Esophagus (tissue), 2 donors: ENCODE data around the gene JAK1. TPM values are rescaled to one million over a fixed set of nuclear protein-coding genes. Genes with fewer than 3 reads are reported as not detected.

Experiments used
- H3K27ac ChIP-seq, 2 donors: one replicate each; pipeline ENCODE4 v1.5.1; 2013; ENCODE audit warnings: low read depth in 2 of 2, mild to moderate bottlenecking in 2 of 2, inconsistent platforms in 1 of 2, low read length in 1 of 2, moderate library complexity in 1 of 2
- H3K27me3 ChIP-seq, 2 donors: one replicate each; pipeline ENCODE4 v1.6.1; 2013; ENCODE audit warnings: low read length in 2 of 2, control low read depth in 1 of 2, mild to moderate bottlenecking in 1 of 2; ENCODE audit not compliant: insufficient read depth in 2 of 2, control insufficient read depth in 1 of 2
- H3K36me3 ChIP-seq, 2 donors: one replicate each; pipeline ENCODE4 v1.6.1; 2013; ENCODE audit warnings: low read length in 1 of 2; ENCODE audit not compliant: control insufficient read depth in 2 of 2, insufficient read depth in 2 of 2
- H3K4me1 ChIP-seq, 2 donors: one replicate each; pipeline ENCODE4 v1.6.1; 2013; ENCODE audit warnings: low read length in 1 of 2; ENCODE audit not compliant: control insufficient read depth in 2 of 2, insufficient read depth in 2 of 2
- H3K4me3 ChIP-seq, 2 donors: one replicate each; pipeline ENCODE4 v1.5.1; 2013; ENCODE audit warnings: low read length in 2 of 2, mild to moderate bottlenecking in 2 of 2, low read depth in 1 of 2, moderate library complexity in 1 of 2
- H3K9me3 ChIP-seq, 2 donors: one replicate each; pipeline ENCODE4 v1.6.1; 2013; ENCODE audit warnings: mild to moderate bottlenecking in 2 of 2, low read depth in 1 of 2, low read length in 1 of 2, moderate library complexity in 1 of 2; ENCODE audit not compliant: control insufficient read depth in 2 of 2, insufficient read depth in 1 of 2
- WGBS, 2 donors: extraction: QIAGEN DNeasy Blood & Tissue Kit; methylation state at CpG; one replicate each; pipeline ENCODE4 v1.1.7; 2013; 5-methylcytosine and 5-hydroxymethylcytosine counted together
- polyA plus RNA-seq, 2 donors: library from polyadenylated mRNA; stranded (reverse); fragments of 200-250 nt; gene quantifications; one replicate each; pipeline ENCODE4 v1.2.3, GENCODE V29; 2013
- donor health status: healthy with polysubstance abuse.
- donor health status: Bipolar disorder and iron deficiency.

Gene JAK1
- polyA plus RNA-seq, 2 donors, result 13.1 to 20.9 TPM

GRCh38 chr1:64809309-64809708 is 157.0 kb downstream of the JAK1 start:
- Histone ChIP-seq H3K4me3 (no peak overlapping the region), H3K36me3 (peaks cover 2 to 3% of the 10 kb centered on the region in 2 donors), H3K4me1 (no peaks in the 10 kb centered on the region)

GRCh38 chr1:64801851-64802523 is 164.4 kb downstream of the JAK1 start:
- Histone ChIP-seq H3K27me3 (no peaks in the 10 kb centered on the region), H3K27ac (no peak overlapping the region), H3K36me3 (no peaks in the 10 kb centered on the region), H3K9me3 (no peaks in the 10 kb centered on the region), H3K4me1 (no peaks in the 10 kb centered on the region), H3K4me3 (no peak overlapping the region)
- WGBS, 2 donors, result 97 to 98% methylated on average over 6 of the region's 6 CpGs

More at GRCh38 chr1:64809309-64809708, 157.0 kb downstream of the JAK1 start:
- Histone ChIP-seq H3K27me3 (no peaks in the 10 kb centered on the region), H3K9me3 (no peaks in the 10 kb centered on the region), H3K27ac (no peak overlapping the region)

GRCh38 chr1:64798872-64799271 is 167.5 kb downstream of the JAK1 start:
- H3K36me3 ChIP-seq, result no peaks in the 10 kb centered on the region
- no peaks in the 10 kb centered on the region for H3K9me3 ChIP-seq
- no peak overlapping the region for H3K27ac ChIP-seq
- H3K4me1 ChIP-seq, result no peaks in the 10 kb centered on the region
- no peak overlapping the region for H3K4me3 ChIP-seq
- H3K27me3 ChIP-seq, result no peaks in the 10 kb centered on the region

DNA sequence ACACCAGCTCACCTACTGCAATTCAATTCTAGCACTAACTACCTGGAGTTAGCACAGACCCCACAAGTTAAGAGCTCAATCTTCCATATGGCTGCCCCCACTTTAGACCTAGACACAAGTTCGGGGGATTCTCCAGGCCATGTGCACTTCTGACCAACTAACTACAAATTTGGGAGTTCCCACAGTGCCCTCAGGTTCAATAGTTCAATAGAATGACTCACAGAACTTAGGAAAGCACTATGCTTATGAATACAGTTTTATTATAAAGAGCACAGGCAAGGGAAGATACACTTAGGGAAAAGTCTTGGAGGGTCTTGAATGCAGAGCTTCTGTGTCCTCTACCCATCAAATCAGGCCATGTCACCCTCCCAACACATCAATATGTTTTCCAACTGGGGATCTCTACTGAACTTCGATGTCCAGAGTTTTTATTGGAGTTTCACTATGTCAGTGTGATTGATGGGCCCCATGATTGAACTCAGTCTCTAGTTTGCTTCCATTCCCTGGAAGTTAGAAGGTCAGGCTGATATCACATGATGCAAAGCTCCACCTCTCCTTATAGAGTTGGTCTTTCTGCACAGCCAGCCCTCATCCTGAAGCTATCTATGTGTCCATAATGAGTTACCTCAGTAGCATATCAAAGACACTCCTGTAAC is 175.4 kb downstream of the JAK1 start:
- Histone ChIP-seq H3K36me3 (no peaks in the 10 kb centered on the region), H3K4me1 (peaks cover 0 to 3% of the 10 kb centered on the region in 2 donors), H3K9me3 (peaks cover 0 to 9% of the 10 kb centered on the region in 2 donors), H3K4me3 (no peak overlapping the region), H3K27ac (no peak overlapping the region), H3K27me3 (no peaks in the 10 kb centered on the region)
- 90 to 95% methylated on average over 2 of the region's 2 CpGs for WGBS, 2 donors

Other genes starting within 250 kb of the JAK1 start
- gene RAVER2, start 221.5 kb downstream of the JAK1 start, polyA plus RNA-seq, result 1 to 10 TPM; 4.4 to 7.3 TPM
- 10 to 100 TPM; 10.8 to 24.0 TPM for gene AK4, start 181.7 kb upstream of the JAK1 start, polyA plus RNA-seq